HEK293 (cell line): ENCODE data around the gene NAP1L2.

Experiments
- CTCF ChIA-PET: fragments of 350-600 bp; formaldehyde crosslinking; extraction: SDS; loops from one replicate; lab custom pipeline; 2021; ENCODE audit warnings: antibody characterized with exemption; lab: Yijun Ruan, JAX
- POLR2A ChIA-PET: fragments of 300-600 bp; formaldehyde crosslinking; extraction: SDS; loops from one replicate; lab custom pipeline; 2020; ENCODE audit warnings: antibody characterized with exemption, inconsistent platforms; lab: Yijun Ruan, JAX
- H3K27ac ChIP-seq: fragments of 200-500 bp; sonication (Bioruptor generic); 2 replicates; pipeline ENCODE4 v1.5.1; 2014; ENCODE audit warnings: low read depth, low read length, control low read depth, inconsistent platforms; ENCODE audit errors: extremely low read depth
- H3K36me3 ChIP-seq, 2 experiments: fragments of 200-500 bp in 1 of 2; sonication (Bioruptor generic) in 1 of 2; 1 replicate in 1 of 2; 2 replicates in 1 of 2; pipeline ENCODE4 v1.5.1; 2014 to 2017; ENCODE audit warnings: inconsistent platforms in 2 of 2, low read length in 2 of 2; ENCODE audit not compliant: control insufficient read depth in 2 of 2, insufficient read depth in 1 of 2
- H3K4me1 ChIP-seq: fragments of 200-500 bp; sonication (Bioruptor generic); 2 replicates; pipeline ENCODE4 v1.5.1; 2014; ENCODE audit warnings: mild to moderate bottlenecking, low read length, inconsistent platforms; ENCODE audit not compliant: control insufficient read depth, insufficient read depth
- H3K4me3 ChIP-seq: 2 replicates; pipeline ENCODE4 v1.5.1; 2011; ENCODE audit warnings: low read depth, mild to moderate bottlenecking, control low read depth, low read length, moderate library complexity
- H3K9me3 ChIP-seq: fragments of 200-500 bp; sonication (Bioruptor generic); 2 replicates; pipeline ENCODE4 v1.5.1; 2014; ENCODE audit warnings: low read depth, low read length, inconsistent platforms; ENCODE audit not compliant: control insufficient read depth, insufficient read depth
- INSM2 ChIP-seq: fragments of 450-650 bp; formaldehyde crosslinking; IDR thresholded peaks from 2 replicates; pipeline ENCODE4 v1.5.1; 2016; ENCODE audit warnings: missing biosample characterization, missing genetic modification characterization
- KLF1 ChIP-seq: fragments of 450-650 bp; formaldehyde crosslinking; IDR thresholded peaks from 2 replicates; pipeline ENCODE4 v1.5.1; 2016; ENCODE audit warnings: missing biosample characterization, missing genetic modification characterization
- KLF7 ChIP-seq: fragments of 450-650 bp; formaldehyde crosslinking; IDR thresholded peaks from 2 replicates; pipeline ENCODE4 v1.5.1; 2016; ENCODE audit warnings: missing biosample characterization, missing genetic modification characterization, borderline replicate concordance
- TRIM28 ChIP-seq: IDR thresholded peaks from 2 replicates; pipeline ENCODE4 v1.6.1; 2011; ENCODE audit warnings: low read length, control low read depth, borderline replicate concordance
- ZBTB26 ChIP-seq: fragments of 450-650 bp; formaldehyde crosslinking; optimal IDR thresholded peaks from 2 replicates; pipeline ENCODE3; 2016; ENCODE audit warnings: missing biosample characterization, mild to moderate bottlenecking, missing genetic modification characterization
- ZBTB7A ChIP-seq: fragments of 450-650 bp; formaldehyde crosslinking; IDR thresholded peaks from 2 replicates; pipeline ENCODE4 v1.5.1; 2016; ENCODE audit warnings: low read depth, missing biosample characterization, missing genetic modification characterization
- ZNF350 ChIP-seq: fragments of 450-650 bp; formaldehyde crosslinking; IDR thresholded peaks from 2 replicates; pipeline ENCODE4 v1.5.0; 2017; ENCODE audit warnings: missing biosample characterization, mild to moderate bottlenecking, missing genetic modification characterization
- ZNF530 ChIP-seq: fragments of 450-650 bp; formaldehyde crosslinking; IDR thresholded peaks from 2 replicates; pipeline ENCODE4 v1.5.1; 2016; ENCODE audit warnings: low read depth, missing biosample characterization, missing genetic modification characterization
- ZNF571 ChIP-seq: fragments of 450-650 bp; formaldehyde crosslinking; IDR thresholded peaks from 2 replicates; pipeline ENCODE4 v1.5.0; 2017; ENCODE audit warnings: missing biosample characterization, missing genetic modification characterization
- ZNF639 ChIP-seq: fragments of 450-650 bp; formaldehyde crosslinking; IDR thresholded peaks from 2 replicates; pipeline ENCODE4 v1.5.1; 2016; ENCODE audit warnings: missing biosample characterization, missing genetic modification characterization
- ZNF670 ChIP-seq: fragments of 450-650 bp; formaldehyde crosslinking; IDR thresholded peaks from 2 replicates; pipeline ENCODE4 v1.5.1; 2016; ENCODE audit warnings: missing biosample characterization, missing genetic modification characterization, low read depth
- ZNF707 ChIP-seq: fragments of 450-650 bp; formaldehyde crosslinking; IDR thresholded peaks from 2 replicates; pipeline ENCODE4 v1.5.1; 2016; ENCODE audit warnings: missing biosample characterization, missing genetic modification characterization
- ZNF776 ChIP-seq: fragments of 450-650 bp; formaldehyde crosslinking; IDR thresholded peaks from 2 replicates; pipeline ENCODE4 v1.5.0; 2017; ENCODE audit warnings: missing biosample characterization, missing genetic modification characterization, borderline replicate concordance
- ZNF837 ChIP-seq: fragments of 450-650 bp; formaldehyde crosslinking; IDR thresholded peaks from 2 replicates; pipeline ENCODE4 v1.5.1; 2016; ENCODE audit warnings: missing biosample characterization, missing genetic modification characterization
- ZSCAN18 ChIP-seq: fragments of 450-650 bp; formaldehyde crosslinking; IDR thresholded peaks from 2 replicates; pipeline ENCODE4 v1.5.1; 2016; ENCODE audit warnings: missing biosample characterization, missing genetic modification characterization
- TF ChIP-seq, protein P1 (sequence below): fragments of 450-650 bp; formaldehyde crosslinking; IDR thresholded peaks from 2 replicates; pipeline ENCODE4 v1.5.1; 2016; ENCODE audit warnings: missing biosample characterization, missing genetic modification characterization

Gene NAP1L2

DNA sequence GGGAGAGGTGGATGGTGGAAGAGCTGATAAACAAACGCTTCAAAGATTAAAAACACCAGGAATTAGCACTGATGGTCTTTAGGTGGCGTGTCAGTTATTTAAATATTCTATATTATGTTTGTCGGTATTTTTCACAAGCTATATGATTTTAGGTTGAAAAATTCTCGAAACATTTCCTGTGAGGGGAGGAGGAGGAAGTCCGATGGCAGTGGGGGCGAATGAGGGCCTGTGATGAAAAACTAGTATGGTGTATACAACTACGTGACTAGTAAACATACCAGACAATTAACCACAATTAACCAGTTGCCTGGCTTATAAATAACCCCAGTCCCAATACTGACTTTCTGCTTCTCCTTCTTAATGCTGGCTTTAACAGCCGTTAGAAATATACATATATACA lies 595 bp upstream of the NAP1L2 start (continued):
- TF ChIP-seq, protein P1, sequence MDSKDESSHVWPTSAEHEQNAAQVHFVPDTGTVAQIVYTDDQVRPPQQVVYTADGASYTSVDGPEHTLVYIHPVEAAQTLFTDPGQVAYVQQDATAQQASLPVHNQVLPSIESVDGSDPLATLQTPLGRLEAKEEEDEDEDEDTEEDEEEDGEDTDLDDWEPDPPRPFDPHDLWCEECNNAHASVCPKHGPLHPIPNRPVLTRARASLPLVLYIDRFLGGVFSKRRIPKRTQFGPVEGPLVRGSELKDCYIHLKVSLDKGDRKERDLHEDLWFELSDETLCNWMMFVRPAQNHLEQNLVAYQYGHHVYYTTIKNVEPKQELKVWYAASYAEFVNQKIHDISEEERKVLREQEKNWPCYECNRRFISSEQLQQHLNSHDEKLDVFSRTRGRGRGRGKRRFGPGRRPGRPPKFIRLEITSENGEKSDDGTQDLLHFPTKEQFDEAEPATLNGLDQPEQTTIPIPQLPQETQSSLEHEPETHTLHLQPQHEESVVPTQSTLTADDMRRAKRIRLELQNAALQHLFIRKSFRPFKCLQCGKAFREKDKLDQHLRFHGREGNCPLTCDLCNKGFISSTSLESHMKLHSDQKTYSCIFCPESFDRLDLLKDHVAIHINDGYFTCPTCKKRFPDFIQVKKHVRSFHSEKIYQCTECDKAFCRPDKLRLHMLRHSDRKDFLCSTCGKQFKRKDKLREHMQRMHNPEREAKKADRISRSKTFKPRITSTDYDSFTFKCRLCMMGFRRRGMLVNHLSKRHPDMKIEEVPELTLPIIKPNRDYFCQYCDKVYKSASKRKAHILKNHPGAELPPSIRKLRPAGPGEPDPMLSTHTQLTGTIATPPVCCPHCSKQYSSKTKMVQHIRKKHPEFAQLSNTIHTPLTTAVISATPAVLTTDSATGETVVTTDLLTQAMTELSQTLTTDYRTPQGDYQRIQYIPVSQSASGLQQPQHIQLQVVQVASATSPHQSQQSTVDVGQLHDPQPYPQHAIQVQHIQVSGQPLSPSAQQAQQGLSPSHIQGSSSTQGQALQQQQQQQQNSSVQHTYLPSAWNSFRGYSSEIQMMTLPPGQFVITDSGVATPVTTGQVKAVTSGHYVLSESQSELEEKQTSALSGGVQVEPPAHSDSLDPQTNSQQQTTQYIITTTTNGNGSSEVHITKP: no peak
- TF ChIP-seq INSM2 (tag by site-specific recombination): no peak

GRCh38 chrX:73213734-73214425 lies 771 bp downstream of the NAP1L2 start:
- TF ChIP-seq ZNF776 (no peak), ZNF670 (no peak), ZNF350 (tag by site-specific recombination) (no peak), KLF1 (tag by site-specific recombination) (no peak), ZNF639 (no peak)
- H3K36me3 ChIP-seq: no peaks in the 10 kb centered on the region
- H3K4me3 ChIP-seq: peak overlapping the region; percentile 36
- H3K4me1 ChIP-seq: no peaks in the 10 kb centered on the region
- CTCF ChIA-PET: interaction anchor here (0.6 kb wide), 1 partner anchor 1258 kb away, joined by 4 read pairs; no protein-coding TSS in a partner anchor
- POLR2A ChIA-PET: no interaction called here
- H3K27ac ChIP-seq: no peak overlapping the region
- no peaks in the 10 kb centered on the region; the same call in 1 of the 2 replicates for H3K9me3 ChIP-seq

DNA sequence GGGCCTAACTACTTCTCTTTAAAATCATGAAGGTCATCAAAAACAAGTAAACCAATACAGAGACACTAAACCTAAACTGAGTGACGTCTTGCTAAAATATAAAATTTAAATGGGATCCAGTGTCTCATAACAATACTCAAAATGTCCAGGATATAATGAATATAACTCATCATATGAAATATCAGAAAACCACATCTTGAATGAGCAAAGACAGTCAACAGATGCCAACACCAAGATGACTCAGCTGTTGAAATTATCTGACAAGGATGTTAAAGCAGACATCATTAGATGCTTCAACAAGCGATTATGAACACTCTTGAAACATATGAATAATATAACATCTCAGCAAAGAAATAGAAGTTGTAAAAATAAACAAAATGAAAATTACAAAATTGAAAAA lies 8.3 kb downstream of the NAP1L2 start:
- ChIA-PET POLR2A (no interaction called here), CTCF (interaction anchor here (0.6 to 0.7 kb wide), 2 partner anchors 25 to 83 kb away, joined by 3 read pairs; no protein-coding TSS in a partner anchor)
- TF ChIP-seq KLF7 (tag by site-specific recombination) (no peak), ZNF530 (no peak), ZSCAN18 (tag by site-specific recombination) (no peak), ZBTB7A (no peak), TRIM28 (no peak), ZNF837 (tag by site-specific recombination) (no peak), ZNF571 (tag by site-specific recombination) (no peak), ZBTB26 (no peak), ZNF707 (no peak)
- Histone ChIP-seq H3K27ac (no peak overlapping the region), H3K9me3 (peaks cover 2% of the 10 kb centered on the region; the same call in 1 of the 2 replicates), H3K4me3 (no peak overlapping the region), H3K36me3 (no peaks in the 10 kb centered on the region), H3K4me1 (no peaks in the 10 kb centered on the region)
